Measurements from ENCODE around the gene LTF. TPM values are rescaled to one million over a fixed set of nuclear protein-coding genes. Genes with fewer than 3 reads are reported as not detected.

LTF gene
- not detected in 2 replicates for total RNA-seq (2016; rRNA removed; fragmentation: Illumina TruSeq; extraction: Trizol)
- not detected in 2 replicates for total RNA-seq (2016; cell fraction: cytosol; rRNA removed; fragmentation: Illumina TruSeq; extraction: Trizol; ENCODE audit: low read depth)
- not detected in 2 replicates for total RNA-seq (2016; cell fraction: insoluble cytoplasmic fraction; rRNA removed; fragmentation: Illumina TruSeq; extraction: Trizol)
- total RNA-seq (2016; cell fraction: membrane; rRNA removed; fragmentation: Illumina TruSeq; extraction: Trizol), result not detected in 2 replicates
- not detected in 2 replicates for total RNA-seq (2016; cell fraction: nucleus; rRNA removed; fragmentation: Illumina TruSeq; extraction: Trizol)
- polyA plus RNA-seq (2011; rRNA removed), result not detected in 2 replicates
- not detected in 2 replicates for polyA plus RNA-seq (2011; cell fraction: cytosol; rRNA removed)
- polyA plus RNA-seq (2011; cell fraction: nucleus; rRNA removed), result not detected in 2 replicates
- polyA plus RNA-seq (2012), result not detected in 2 replicates
- polyA plus RNA-seq (2016; cell fraction: cytosol; fragmentation: Illumina TruSeq; extraction: Trizol; ENCODE audit: low read depth), result not detected in 2 replicates
- polyA plus RNA-seq (2016; cell fraction: insoluble cytoplasmic fraction; fragmentation: Illumina TruSeq; extraction: Trizol; ENCODE audit: low read depth), result not detected in 2 replicates
- polyA plus RNA-seq (2016; cell fraction: membrane; fragmentation: Illumina TruSeq; extraction: Trizol; ENCODE audit: low read depth), result not detected in 2 replicates
- not detected in 2 replicates for polyA plus RNA-seq (2016; cell fraction: nucleus; fragmentation: Illumina TruSeq; extraction: Trizol; ENCODE audit: insufficient read depth, low read depth)
- polyA minus RNA-seq (2011; rRNA and poly(A)+ RNA removed; ENCODE audit: low replicate concordance), result not detected in 2 replicates
- polyA minus RNA-seq (2011; cell fraction: cytosol; rRNA and poly(A)+ RNA removed), result not detected in 2 replicates
- polyA minus RNA-seq (2011; cell fraction: nucleus; rRNA and poly(A)+ RNA removed), result not detected in 2 replicates
- not detected for Bru-seq, nascent RNA
- BruChase-seq, experiment 1, labeled RNA remaining after a 6-hour chase, result not detected
- BruChase-seq, experiment 2, labeled RNA remaining after a 2-hour chase, result not detected
- long read RNA-seq, experiment 1, result 0 reads
- long read RNA-seq, experiment 2, result 0 reads

DNA sequence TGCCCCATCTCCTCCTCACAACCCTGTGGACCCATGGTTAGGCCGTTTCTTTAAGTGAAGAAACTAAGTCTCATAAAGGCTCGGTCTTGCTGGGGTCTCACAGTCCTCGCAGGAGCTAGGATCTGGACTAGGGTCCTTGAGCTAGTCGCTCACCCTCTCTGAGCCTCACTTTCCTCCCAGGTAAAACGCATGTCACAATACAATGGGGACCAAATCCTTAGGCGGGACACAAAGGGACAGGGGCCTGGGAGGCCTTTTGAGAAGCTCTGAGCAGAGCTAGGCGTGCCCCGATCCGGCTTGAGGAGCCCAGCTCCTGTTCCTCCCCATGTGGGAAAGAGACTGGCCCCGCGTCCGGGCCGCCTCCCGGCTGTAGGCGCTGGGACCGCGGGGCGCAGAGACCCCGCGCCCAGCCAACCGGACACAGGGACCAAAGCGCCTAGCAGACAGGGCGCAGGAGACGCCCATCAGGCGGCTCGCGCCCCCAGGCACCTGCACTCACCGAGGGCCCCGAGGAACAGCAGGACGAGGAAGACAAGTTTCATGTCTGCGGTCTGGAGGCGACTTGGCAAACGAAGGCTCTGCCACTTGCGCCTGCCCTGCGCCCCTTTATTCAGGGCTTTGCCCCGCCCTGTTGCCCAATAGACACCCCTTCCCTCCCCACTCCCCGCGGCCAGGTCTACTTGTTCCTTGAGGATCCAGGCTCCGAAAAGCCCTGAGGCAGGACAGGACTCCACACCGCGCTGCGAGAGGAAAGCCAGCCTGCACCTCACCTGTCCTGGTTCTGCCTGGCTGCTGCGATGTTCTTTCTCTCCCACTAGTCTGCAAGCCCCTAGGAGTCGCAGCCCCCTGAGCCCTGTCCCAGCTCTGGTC, at the start of gene LTF:
Gene LTF, minus strand, starts transcription at position 580 of the 870 bp plus-strand sequence. Its CDS starts 38 bp downstream, at position 542.
- in situ Hi-C loops (cut with HindIII; ENCODE audit: extremely low pct_ligation_motif_present, low pct_unique_long_range_greater_than_20kb), result no loop called here
- ATAC-seq, result no peak
- Histone ChIP-seq H3K79me2 (ENCODE audit: insufficient read depth, low read length) (no peaks in the 10 kb centered on the region), H2AFZ (ENCODE audit: low read length) (no peak within 1 kb of the TSS), H3K27me3 (ENCODE audit: control insufficient read depth in 1 of 2, insufficient read depth in 2 of 2, low read length in 2 of 2) (peaks cover 2 to 3% of the 10 kb centered on the region in 2 experiments; a peak in 2 of 5 replicates), H3K9ac (ENCODE audit: insufficient read depth, low read depth, low read length) (no peak within 1 kb of the TSS), H3K27ac (ENCODE audit: extremely low read length, insufficient read depth, low read length) (no peak within 1 kb of the TSS), H3K4me1 (ENCODE audit: insufficient read depth, low read length) (no peaks in the 10 kb centered on the region), H3K36me3 (replicated peaks in 1 of 2; ENCODE audit: control insufficient read depth in 1 of 2, insufficient read depth in 2 of 2, low read length in 2 of 2) (no peaks in the 10 kb centered on the region), H4K20me1 (ENCODE audit: insufficient read depth, low read length) (no peaks in the 10 kb centered on the region), H3K9me3 (ENCODE audit: low read length) (0 out of 2 replicates have a peak, but pooled peaks cover 11% of the 10 kb centered on the region), H3K4me3 (replicated peaks in 1 of 3; ENCODE audit: insufficient read depth in 1 of 3, low read depth in 2 of 3, low read length in 3 of 3) (no peak within 1 kb of the TSS), H3K4me2 (ENCODE audit: low read depth, low read length) (no peak within 1 kb of the TSS)
- POLR2A ChIA-PET, result interaction anchor here (0.5 kb wide), 1 partner anchor 82 kb away, joined by 3 read pairs; no protein-coding TSS in a partner anchor
- CTCF ChIA-PET (ENCODE audit: low intra/inter-chr PET ratio, low total read pairs), result no interaction called here
- FAIRE-seq, result no peak
- intact Hi-C loops (cut with micrococcal nuclease; ENCODE audit: unreplicated experiment), result no loop called here
- no TSS peak for BruUV-seq (replicated peaks)
- 38% methylated on average over 13 of the region's 44 CpGs for WGBS (ENCODE audit: low lambda C conversion rate)
- DNase-seq (ENCODE audit: low spot score), result no peak
- TF ChIP-seq ARNT2 (CRISPR knock-in tag; IDR thresholded peaks at IDR 0.05; ENCODE audit: low read depth), result no peak
- TF ChIP-seq, protein P1, sequence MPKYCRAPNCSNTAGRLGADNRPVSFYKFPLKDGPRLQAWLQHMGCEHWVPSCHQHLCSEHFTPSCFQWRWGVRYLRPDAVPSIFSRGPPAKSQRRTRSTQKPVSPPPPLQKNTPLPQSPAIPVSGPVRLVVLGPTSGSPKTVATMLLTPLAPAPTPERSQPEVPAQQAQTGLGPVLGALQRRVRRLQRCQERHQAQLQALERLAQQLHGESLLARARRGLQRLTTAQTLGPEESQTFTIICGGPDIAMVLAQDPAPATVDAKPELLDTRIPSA (CRISPR knock-in tag; IDR thresholded peaks at IDR 0.05; ENCODE audit: borderline replicate concordance), result no peak
- TF ChIP-seq KDM6A (CRISPR knock-in tag; IDR thresholded peaks at IDR 0.05; ENCODE audit: low read depth), result no peak
- no peak for TF ChIP-seq HCFC1 (IDR thresholded peaks at IDR 0.05; ENCODE audit: low read depth, low read length)
- no peak for TF ChIP-seq ZNF773 (CRISPR knock-in tag; IDR thresholded peaks at IDR 0.05; ENCODE audit: borderline replicate concordance)
- TF ChIP-seq ZNF337 (CRISPR knock-in tag; IDR thresholded peaks at IDR 0.05; ENCODE audit: borderline replicate concordance, low read depth), result no peak
- TF ChIP-seq, protein P2, sequence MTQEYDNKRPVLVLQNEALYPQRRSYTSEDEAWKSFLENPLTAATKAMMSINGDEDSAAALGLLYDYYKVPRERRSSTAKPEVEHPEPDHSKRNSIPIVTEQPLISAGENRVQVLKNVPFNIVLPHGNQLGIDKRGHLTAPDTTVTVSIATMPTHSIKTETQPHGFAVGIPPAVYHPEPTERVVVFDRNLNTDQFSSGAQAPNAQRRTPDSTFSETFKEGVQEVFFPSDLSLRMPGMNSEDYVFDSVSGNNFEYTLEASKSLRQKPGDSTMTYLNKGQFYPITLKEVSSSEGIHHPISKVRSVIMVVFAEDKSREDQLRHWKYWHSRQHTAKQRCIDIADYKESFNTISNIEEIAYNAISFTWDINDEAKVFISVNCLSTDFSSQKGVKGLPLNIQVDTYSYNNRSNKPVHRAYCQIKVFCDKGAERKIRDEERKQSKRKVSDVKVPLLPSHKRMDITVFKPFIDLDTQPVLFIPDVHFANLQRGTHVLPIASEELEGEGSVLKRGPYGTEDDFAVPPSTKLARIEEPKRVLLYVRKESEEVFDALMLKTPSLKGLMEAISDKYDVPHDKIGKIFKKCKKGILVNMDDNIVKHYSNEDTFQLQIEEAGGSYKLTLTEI (CRISPR knock-in tag; conservative IDR thresholded peaks at IDR 0.05), result no peak
- TF ChIP-seq, protein P3, sequence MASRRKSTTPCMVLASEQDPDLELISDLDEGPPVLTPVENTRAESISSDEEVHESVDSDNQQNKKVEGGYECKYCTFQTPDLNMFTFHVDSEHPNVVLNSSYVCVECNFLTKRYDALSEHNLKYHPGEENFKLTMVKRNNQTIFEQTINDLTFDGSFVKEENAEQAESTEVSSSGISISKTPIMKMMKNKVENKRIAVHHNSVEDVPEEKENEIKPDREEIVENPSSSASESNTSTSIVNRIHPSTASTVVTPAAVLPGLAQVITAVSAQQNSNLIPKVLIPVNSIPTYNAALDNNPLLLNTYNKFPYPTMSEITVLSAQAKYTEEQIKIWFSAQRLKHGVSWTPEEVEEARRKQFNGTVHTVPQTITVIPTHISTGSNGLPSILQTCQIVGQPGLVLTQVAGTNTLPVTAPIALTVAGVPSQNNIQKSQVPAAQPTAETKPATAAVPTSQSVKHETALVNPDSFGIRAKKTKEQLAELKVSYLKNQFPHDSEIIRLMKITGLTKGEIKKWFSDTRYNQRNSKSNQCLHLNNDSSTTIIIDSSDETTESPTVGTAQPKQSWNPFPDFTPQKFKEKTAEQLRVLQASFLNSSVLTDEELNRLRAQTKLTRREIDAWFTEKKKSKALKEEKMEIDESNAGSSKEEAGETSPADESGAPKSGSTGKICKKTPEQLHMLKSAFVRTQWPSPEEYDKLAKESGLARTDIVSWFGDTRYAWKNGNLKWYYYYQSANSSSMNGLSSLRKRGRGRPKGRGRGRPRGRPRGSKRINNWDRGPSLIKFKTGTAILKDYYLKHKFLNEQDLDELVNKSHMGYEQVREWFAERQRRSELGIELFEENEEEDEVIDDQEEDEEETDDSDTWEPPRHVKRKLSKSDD (CRISPR knock-in tag; IDR thresholded peaks at IDR 0.05; ENCODE audit: low read depth), result no peak
- no peak for TF ChIP-seq ZNF350 (CRISPR knock-in tag; IDR thresholded peaks at IDR 0.05; ENCODE audit: borderline replicate concordance, low read depth)
- no peak for TF ChIP-seq NR2C2 (CRISPR knock-in tag; IDR thresholded peaks at IDR 0.05; ENCODE audit: borderline replicate concordance)
- no peak for TF ChIP-seq SRSF4 (IDR thresholded peaks at IDR 0.05; ENCODE audit: low read depth, low read length, poor library complexity, severe bottlenecking)
- TF ChIP-seq, protein P4, sequence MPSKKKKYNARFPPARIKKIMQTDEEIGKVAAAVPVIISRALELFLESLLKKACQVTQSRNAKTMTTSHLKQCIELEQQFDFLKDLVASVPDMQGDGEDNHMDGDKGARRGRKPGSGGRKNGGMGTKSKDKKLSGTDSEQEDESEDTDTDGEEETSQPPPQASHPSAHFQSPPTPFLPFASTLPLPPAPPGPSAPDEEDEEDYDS (CRISPR knock-in tag; IDR thresholded peaks at IDR 0.05), result no peak
- no peak for TF ChIP-seq HMGA1 (CRISPR knock-in tag; conservative IDR thresholded peaks at IDR 0.05)

All from HepG2 (cell line).